Adrenal gland (tissue), 12 donors: ENCODE data around the gene PRDX2. TPM values are rescaled to one million over a fixed set of nuclear protein-coding genes. Genes with fewer than 3 reads are reported as not detected.

Experiments
- DNase-seq, 7 donors: peaks; one replicate each; pipeline ENCODE4 v3.0.0-alpha.2; 2019 to 2020
- H3K27ac ChIP-seq, 5 donors: fragments of 200-600 bp; sonication (generic) in 4 of 5; 1 replicate in 3 of 5; 2 replicates in 2 of 5; pipeline versions ENCODE4 v1.5.1 to v1.8.0; 2016 to 2020; ENCODE audit warnings: mild to moderate bottlenecking in 1 of 5
- H3K27me3 ChIP-seq: fragments of 200-600 bp; 2 replicates; pipeline ENCODE4 v1.8.0; 2021
- H3K36me3 ChIP-seq, 2 donors: fragments of 200-600 bp; replicated peaks in 1 of 2; 1 replicate in 1 of 2; 2 replicates in 1 of 2; pipeline versions ENCODE4 v1.5.1 to v1.8.0; 2018 to 2022
- H3K4me1 ChIP-seq, 2 donors: fragments of 200-600 bp; replicated peaks in 1 of 2; 1 replicate in 1 of 2; 2 replicates in 1 of 2; pipeline versions ENCODE4 v1.5.1 to v1.8.0; 2018 to 2021
- H3K4me3 ChIP-seq, 4 donors: fragments of 200-600 bp; sonication (generic) in 3 of 4; one replicate each; pipeline ENCODE4 v1.5.1; 2016 to 2018
- H3K9me3 ChIP-seq, 3 donors: fragments of 200-600 bp; sonication (generic) in 1 of 3; replicated peaks in 1 of 3; 1 replicate in 2 of 3; 2 replicates in 1 of 3; pipeline versions ENCODE4 v1.5.1 to v1.8.0; 2016 to 2021
- CTCF ChIP-seq, 6 experiments: fragments of 450-650 bp in 4 of 6; fragments of 200-600 bp in 2 of 6; sonication (generic) in 1 of 6; IDR thresholded peaks; 1 replicate in 5 of 6; 2 replicates in 1 of 6; pipeline versions ENCODE4 v1.5.1 to v1.8.0; 2016 to 2021; ENCODE audit warnings: antibody characterized with exemption in 6 of 6, mild to moderate bottlenecking in 2 of 6, moderate library complexity in 1 of 6
- POLR2A ChIP-seq, 2 donors: fragments of 450-650 bp; IDR thresholded peaks; one replicate each; pipeline ENCODE4 v1.6.1; 2017; ENCODE audit warnings: antibody characterized with exemption in 2 of 2, mild to moderate bottlenecking in 2 of 2, moderate library complexity in 1 of 2
- WGBS, 4 donors: extraction: QIAGEN DNeasy Blood & Tissue Kit in 2 of 4; methylation state at CpG; one replicate each; pipeline versions ENCODE4 v1.1.5 to v1.1.7; 2013 to 2017; 5-methylcytosine and 5-hydroxymethylcytosine counted together
- intact Hi-C, 2 donors: fragments of 100-400 bp; cut with DNase I; formaldehyde crosslinking; loops; one replicate each; pipeline versions ENCODE4 v1.14.1 to v1.15.0; 2022 to 2023
- polyA plus RNA-seq, 3 donors: library from polyadenylated mRNA; stranded (reverse); fragments of 200-250 nt in 2 of 3; fragments of 350-450 nt in 1 of 3; fragmentation: Illumina TruSeq in 1 of 3; extraction: RNeasy Lipid Tissue Mini Kit (QIAGEN cat#74804) in 1 of 3; gene quantifications; one replicate each; pipeline ENCODE4 v1.2.3, GENCODE V29; 2013 to 2014
- total RNA-seq, 9 donors: library from RNA; depleted of rRNA in 4 of 9; stranded (reverse); fragments of >200 nt in 4 of 9; fragments of 120-200 nt in 1 of 9; fragmentation: NEBNext Ultra II Directional in 1 of 9; extraction: Animal tissue kit (Norgen Biotek cat#: 25700) in 1 of 9; gene quantifications; one replicate each; pipeline versions ENCODE4 v1.1.0 to v1.2.4, GENCODE V29; 2013 to 2023
- donor health status: healthy with polysubstance abuse.
- donor health status: Bipolar disorder and iron deficiency.
- donor health status: DM: yes; HTN: yes; CAD: no.
- donor health status: DM: no; HTN: no; CAD: no.
- donor health status: DM: no; HTN: no; CAD: no.
- donor health status: DM: yes; HTN: yes; CAD: no.

PRDX2 gene
- total and polyA plus RNA-seq, 12 donors, result 146 to 1,660 (median 835) TPM

GRCh38 chr19:12756150-12756883, 45.3 kb downstream of the PRDX2 start:
- TF ChIP-seq CTCF (IDR thresholded peaks at IDR 0.05), result no peak
- TF ChIP-seq POLR2A (IDR thresholded peaks at IDR 0.05), result no peak

GRCh38 chr19:12754465-12755196, 47.0 kb downstream of the PRDX2 start:
- Histone ChIP-seq H3K27me3 (no peaks in the 10 kb centered on the region), H3K4me3 (no peak overlapping the region), H3K27ac (no peak overlapping the region), H3K4me1 (peaks cover 0 to 9% of the 10 kb centered on the region in 2 donors), H3K36me3 (no peaks in the 10 kb centered on the region), H3K9me3 (no peaks in the 10 kb centered on the region)
- TF ChIP-seq POLR2A (IDR thresholded peaks at IDR 0.05) (no peak), CTCF (IDR thresholded peaks at IDR 0.05) (no peak)
- WGBS, 4 donors, result 58 to 76% (median 65%) methylated on average over 19 to 50 of the region's 50 CpGs
- no peak for DNase-seq
- intact Hi-C loops, result loop anchor here in 1 of 2 donors (5.0 kb wide), 1 partner anchor 37 kb away; no protein-coding TSS in a partner anchor

More at GRCh38 chr19:12756150-12756883, 45.3 kb downstream of the PRDX2 start:
- Histone ChIP-seq H3K4me3 (no peak overlapping the region), H3K9me3 (no peaks in the 10 kb centered on the region), H3K27ac (no peak overlapping the region), H3K36me3 (no peaks in the 10 kb centered on the region), H3K4me1 (peaks cover 0 to 9% of the 10 kb centered on the region in 2 donors), H3K27me3 (no peaks in the 10 kb centered on the region)
- DNase-seq, result no peak
- intact Hi-C loops, result no loop called here
- 67 to 78% (median 73%) methylated on average over 10 to 19 of the region's 19 CpGs for WGBS, 4 donors

- H3K27ac ChIP-seq, result no peak overlapping the region
- H3K27me3 ChIP-seq, result no peaks in the 10 kb centered on the region
- peaks cover 0 to 6% of the 10 kb centered on the region in 2 donors for H3K36me3 ChIP-seq
- intact Hi-C loops, result loop anchor here in 1 of 2 donors (5.0 kb wide), 1 partner anchor 35 kb away; no protein-coding TSS in a partner anchor
- no peak for TF ChIP-seq CTCF (IDR thresholded peaks at IDR 0.05)
- no peak for TF ChIP-seq POLR2A (IDR thresholded peaks at IDR 0.05)
- no peaks in the 10 kb centered on the region for H3K9me3 ChIP-seq
- peaks cover 0 to 1% of the 10 kb centered on the region in 2 donors for H3K4me1 ChIP-seq
- 74 to 77% (median 74%) methylated on average over 18 to 23 of the region's 23 CpGs for WGBS, 4 donors
- DNase-seq, result no peak
- no peak overlapping the region for H3K4me3 ChIP-seq
Observed at GRCh38 chr19:12752056-12752781, 49.4 kb downstream of the PRDX2 start.

GRCh38 chr19:12751635-12752034, 50.0 kb downstream of the PRDX2 start, which contains the start of gene BEST2:
Gene BEST2, plus strand, starts transcription at chr19:12751791. Its CDS starts 802 bp downstream, at chr19:12752593.
- H3K27me3 ChIP-seq, result no peaks in the 10 kb centered on the region
- WGBS, 4 donors, result 41 to 55% (median 41%) methylated on average over 8 to 14 of the region's 14 CpGs

More at GRCh38 chr19:12751635-12752034, 50.0 kb downstream of the PRDX2 start, which contains the start of gene BEST2:
- intact Hi-C loops, result loop anchor here in 1 of 2 donors (5.0 kb wide), 1 partner anchor 34 kb away; no protein-coding TSS in a partner anchor
- H3K4me1 ChIP-seq, result no peaks in the 10 kb centered on the region
- H3K36me3 ChIP-seq, result peaks cover 0 to 10% of the 10 kb centered on the region in 2 donors
- no peak for DNase-seq
- H3K4me3 ChIP-seq, result no peak within 1 kb of the TSS
- H3K9me3 ChIP-seq, result no peaks in the 10 kb centered on the region
- TF ChIP-seq POLR2A (IDR thresholded peaks at IDR 0.05) (no peak), CTCF (IDR thresholded peaks at IDR 0.05) (no peak)
- no peak within 1 kb of the TSS for H3K27ac ChIP-seq
